ENCODE data around the gene PKN3. TPM values are rescaled to one million over a fixed set of nuclear protein-coding genes. Genes with fewer than 3 reads are reported as not detected.
"Not testable (repeated sequence)": the region's sequence is repeated elsewhere in the genome, so short reads cannot be mapped to it uniquely, and the experiment has no call there.

PKN3 gene
- total and polyA plus RNA-seq, 5 experiments from 2014 or later, result 0.98 to 2.2 (median 1.5) TPM

- Mint-ChIP-seq H3K36me3 (peaks cover 0 to 48% (median 9%) of the 10 kb centered on the region in 3 donors), H3K27ac (peak overlapping the region in 5 of 10 donors; percentile 36 to 65 (median 50)), H3K4me1 (peaks cover 6 to 15% (median 13%) of the 10 kb centered on the region in 4 donors), H3K27me3 (no peaks in the 10 kb centered on the region), H3K9me3 (no peaks in the 10 kb centered on the region), H3K4me3 (no peak overlapping the region)
- POLR2A ChIA-PET, result interaction anchor here (0.6 to 1.3 kb wide), 6 partner anchors 9 to 984 kb away, joined by 3 to 4 read pairs (median 3); partner anchors contain the start of gene SET
- no peak for DNase-seq
- no peak for ATAC-seq
Observed at GRCh38 chr9:128696923-128697707, 5.2 kb upstream of the PKN3 start.

- DNase-seq, H3K27me3 Mint-ChIP-seq, ATAC-seq, H3K4me3 Mint-ChIP-seq, H3K27ac Mint-ChIP-seq, H3K9me3 Mint-ChIP-seq: not testable (repeated sequence)
- POLR2A ChIA-PET, result interaction anchor here (0.7 to 3.3 kb wide), 2 partner anchors 9 to 146 kb away, joined by 3 to 17 read pairs; partner anchors contain the start of gene SET
- Mint-ChIP-seq H3K36me3 (peaks cover 0 to 26% (median 0%) of the 10 kb centered on the region in 3 donors), H3K4me1 (peaks cover 2 to 15% (median 10%) of the 10 kb centered on the region in 4 donors)
Observed at GRCh38 chr9:128699096-128699795, 3.1 kb upstream of the PKN3 start.

GRCh38 chr9:128701227-128701854, 962 bp upstream of the PKN3 start:
- Mint-ChIP-seq H3K4me1 (peaks cover 2 to 15% (median 10%) of the 10 kb centered on the region in 4 donors), H3K9me3 (no peaks in the 10 kb centered on the region), H3K27ac (no peak overlapping the region), H3K4me3 (peak overlapping the region in 9 of 10 donors; percentile 36 to 88 (median 66)), H3K27me3 (no peaks in the 10 kb centered on the region), H3K36me3 (peaks cover 0 to 7% (median 0%) of the 10 kb centered on the region in 3 donors)
- DNase-seq (no peak), ATAC-seq (no peak)
- POLR2A ChIA-PET, result interaction anchor here (0.6 to 3.3 kb wide), 5 partner anchors 11 to 251 kb away, joined by 4 to 17 read pairs (median 5); partner anchors contain the start of gene SET

- Mint-ChIP-seq H3K9me3 (no peaks in the 10 kb centered on the region), H3K4me1 (peaks cover 2 to 15% (median 10%) of the 10 kb centered on the region in 4 donors), H3K27ac (peak overlapping the region in 4 of 10 donors; percentile 35 to 90 (median 66)), H3K27me3 (no peaks in the 10 kb centered on the region), H3K4me3 (peak overlapping the region; percentile 75 to 88 (median 82)), H3K36me3 (no peaks in the 10 kb centered on the region)
- DNase-seq (peak in 2 of 10 donors; percentile 23 to 31), ATAC-seq (peak; percentile 46 to 58)
- POLR2A ChIA-PET, result interaction anchor here (0.6 to 4.2 kb wide), 3 partner anchors 13 to 425 kb away, joined by 4 to 22 read pairs (median 7); partner anchors contain the start of gene SET
Observed at GRCh38 chr9:128702949-128703615, 779 bp downstream of the PKN3 start.

GRCh38 chr9:128703616-128704355, 1.5 kb downstream of the PKN3 start:
- H3K27me3 Mint-ChIP-seq, result no peaks in the 10 kb centered on the region
- DNase-seq (no peak), ATAC-seq (no peak)
- no peaks in the 10 kb centered on the region for H3K9me3 Mint-ChIP-seq
- POLR2A ChIA-PET, result interaction anchor here (0.6 to 4.2 kb wide), 4 partner anchors 14 to 426 kb away, joined by 3 to 22 read pairs (median 6); partner anchors contain the start of gene SET
- H3K36me3 Mint-ChIP-seq, result no peaks in the 10 kb centered on the region
- H3K4me3 Mint-ChIP-seq, result peak overlapping the region; percentile 75 to 88 (median 82)
- H3K4me1 Mint-ChIP-seq, result peaks cover 2 to 15% (median 10%) of the 10 kb centered on the region in 4 donors
- peak overlapping the region in 4 of 10 donors; percentile 35 to 90 (median 67) for H3K27ac Mint-ChIP-seq

- H3K27ac Mint-ChIP-seq, result peak overlapping the region in 3 of 10 donors; percentile 14 to 71 (median 40)
- POLR2A ChIA-PET, result interaction anchor here (4.2 kb wide), 1 partner anchor 14 kb away, joined by 22 read pairs; the partner anchor contains the start of gene SET
- peak overlapping the region in 9 of 10 donors; percentile 24 to 88 (median 45) for H3K4me3 Mint-ChIP-seq
- H3K4me1 Mint-ChIP-seq, result peaks cover 2 to 15% (median 10%) of the 10 kb centered on the region in 4 donors
- ATAC-seq, result no peak
- no peaks in the 10 kb centered on the region for H3K36me3 Mint-ChIP-seq
- no peaks in the 10 kb centered on the region for H3K27me3 Mint-ChIP-seq
- no peaks in the 10 kb centered on the region for H3K9me3 Mint-ChIP-seq
- DNase-seq, result no peak
Observed at GRCh38 chr9:128704356-128704670, 2.0 kb downstream of the PKN3 start.

GRCh38 chr9:128705051-128705965, 3.0 kb downstream of the PKN3 start:
- Mint-ChIP-seq H3K4me1 (peaks cover 2 to 15% (median 10%) of the 10 kb centered on the region in 4 donors), H3K9me3 (no peaks in the 10 kb centered on the region), H3K4me3 (no peak overlapping the region), H3K27me3 (no peaks in the 10 kb centered on the region), H3K36me3 (no peaks in the 10 kb centered on the region), H3K27ac (no peak overlapping the region)
- ATAC-seq (no peak), DNase-seq (no peak)
- POLR2A ChIA-PET, result interaction anchor here (0.5 to 4.2 kb wide), 3 partner anchors 15 to 81 kb away, joined by 3 to 22 read pairs (median 3); partner anchors contain the start of gene SET

- peaks cover 2 to 15% (median 10%) of the 10 kb centered on the region in 4 donors for H3K4me1 Mint-ChIP-seq
- POLR2A ChIA-PET, result interaction anchor here (1.1 to 4.2 kb wide), 2 partner anchors 16 to 22 kb away, joined by 3 to 22 read pairs; partner anchors contain the start of gene SET
- no peaks in the 10 kb centered on the region for H3K36me3 Mint-ChIP-seq
- no peak overlapping the region for H3K4me3 Mint-ChIP-seq
- no peaks in the 10 kb centered on the region for H3K27me3 Mint-ChIP-seq
- peak overlapping the region in 1 of 10 donors; percentile 38 for H3K27ac Mint-ChIP-seq
- ATAC-seq, result no peak
- peak in 1 of 10 donors; percentile 40 for DNase-seq
- H3K9me3 Mint-ChIP-seq, result no peaks in the 10 kb centered on the region
Observed at GRCh38 chr9:128706045-128706444, 3.7 kb downstream of the PKN3 start.

- Mint-ChIP-seq H3K27me3 (no peaks in the 10 kb centered on the region), H3K9me3 (no peaks in the 10 kb centered on the region), H3K4me1 (peaks cover 2 to 14% (median 6%) of the 10 kb centered on the region in 4 donors), H3K36me3 (no peaks in the 10 kb centered on the region), H3K27ac (no peak overlapping the region), H3K4me3 (no peak overlapping the region)
- no peak for ATAC-seq
- POLR2A ChIA-PET, result interaction anchor here (1.1 to 4.2 kb wide), 3 partner anchors 17 to 22 kb away, joined by 3 to 22 read pairs (median 5); partner anchors contain the start of genes SET and ZDHHC12
- DNase-seq, result peak in 1 of 10 donors; percentile 49
Observed at GRCh38 chr9:128706671-128707381, 4.5 kb downstream of the PKN3 start.

GRCh38 chr9:128707446-128707845, 5.1 kb downstream of the PKN3 start:
- H3K4me3 Mint-ChIP-seq, result no peak overlapping the region
- no peak for ATAC-seq
- H3K27ac Mint-ChIP-seq, result no peak overlapping the region
- POLR2A ChIA-PET, result interaction anchor here (1.4 kb wide), 1 partner anchor 17 kb away, joined by 5 read pairs; the partner anchor contains the start of gene ZDHHC12
- no peaks in the 10 kb centered on the region for H3K36me3 Mint-ChIP-seq
- H3K4me1 Mint-ChIP-seq, result peaks cover 0 to 9% (median 3%) of the 10 kb centered on the region in 4 donors
- DNase-seq, result no peak
- H3K27me3 Mint-ChIP-seq, result no peaks in the 10 kb centered on the region
- no peaks in the 10 kb centered on the region for H3K9me3 Mint-ChIP-seq
